SU-DHL-6 (cell line): ENCODE data around the gene CPN1.

ENCODE experiments used
- H2AFZ ChIP-seq: fragments of 200-600 bp; sonication (generic); 2 replicates; pipeline ENCODE4 v1.6.1; 2014; ENCODE audit warnings: low read depth, mild to moderate bottlenecking, moderate library complexity, mixed read lengths, antibody characterized with exemption, low read length; ENCODE audit not compliant: severe bottlenecking
- H3F3A ChIP-seq: fragments of 200-600 bp; shearing (Covaris generic); 2 replicates; pipeline ENCODE4 v1.6.0; 2016; ENCODE audit warnings: antibody characterized with exemption, mild to moderate bottlenecking; ENCODE audit not compliant: insufficient read depth
- H3K27ac ChIP-seq: fragments of 200-600 bp; sonication (generic); 2 replicates; pipeline ENCODE4 v1.5.1; 2016; ENCODE audit warnings: low read depth, mild to moderate bottlenecking, low read length, moderate library complexity, mixed read lengths
- H3K27me3 ChIP-seq: fragments of 200-600 bp; sonication (generic), shearing (Covaris generic); 2 replicates; pipeline ENCODE4 v1.6.0; 2014; ENCODE audit warnings: mild to moderate bottlenecking, low read length
- H3K36me3 ChIP-seq: fragments of 200-600 bp; sonication (generic); 2 replicates; pipeline ENCODE4 v1.6.1; 2014; ENCODE audit warnings: mild to moderate bottlenecking, low read length, mixed read lengths
- H3K4me2 ChIP-seq: fragments of 300-600, 200-600 bp; shearing (Covaris generic), sonication (generic); 2 replicates; pipeline ENCODE4 v1.6.0; 2014; ENCODE audit warnings: low read length, low read depth, mild to moderate bottlenecking; ENCODE audit not compliant: poor library complexity, severe bottlenecking
- H3K4me3 ChIP-seq: fragments of 200-600 bp; sonication (generic); 2 replicates; pipeline ENCODE4 v1.5.1; 2014; ENCODE audit warnings: antibody characterized with exemption, low read length, mild to moderate bottlenecking, mixed read lengths; ENCODE audit not compliant: insufficient read depth, poor library complexity, severe bottlenecking
- H3K79me2 ChIP-seq: fragments of 200-600 bp; sonication (generic); 2 replicates; pipeline ENCODE4 v1.6.1; 2014; ENCODE audit warnings: mild to moderate bottlenecking, low read length, moderate library complexity; ENCODE audit not compliant: insufficient read depth
- H3K9ac ChIP-seq: fragments of 200-600 bp; sonication (generic); 2 replicates; pipeline ENCODE4 v1.7.0; 2014; ENCODE audit warnings: mild to moderate bottlenecking, low read length
- H3K9me2 ChIP-seq: fragments of 200-600 bp; sonication (generic); replicated peaks from 2 replicates; pipeline ENCODE4 v1.6.1; 2014; ENCODE audit warnings: low read length; ENCODE audit not compliant: insufficient read depth
- H3K9me3 ChIP-seq: fragments of 200-600 bp; sonication (generic); 2 replicates; pipeline ENCODE4 v1.6.1; 2014; ENCODE audit warnings: low read length, mixed read lengths; ENCODE audit not compliant: insufficient read depth
- H4K20me1 ChIP-seq: fragments of 200-600 bp; sonication (generic); 2 replicates; pipeline ENCODE4 v1.6.1; 2014; ENCODE audit warnings: low read depth, mild to moderate bottlenecking, antibody characterized with exemption, low read length, moderate library complexity, mixed read lengths
- EZH2phosphoT487 ChIP-seq: fragments of 200-600 bp; sonication (generic), shearing (Covaris generic); conservative IDR thresholded peaks from 2 replicates; pipeline ENCODE4 v1.6.1; 2018; ENCODE audit warnings: mild to moderate bottlenecking, antibody characterized with exemption, low read length, moderate library complexity, mixed read lengths
- TF ChIP-seq, protein P1 (sequence below): fragments of 200-600 bp; sonication (generic); IDR thresholded peaks from one replicate; pipeline ENCODE4 v1.5.1; 2017; ENCODE audit warnings: antibody characterized with exemption, mild to moderate bottlenecking, low read length, moderate library complexity; ENCODE audit not compliant: insufficient read depth, poor library complexity, severe bottlenecking

Gene CPN1

DNA sequence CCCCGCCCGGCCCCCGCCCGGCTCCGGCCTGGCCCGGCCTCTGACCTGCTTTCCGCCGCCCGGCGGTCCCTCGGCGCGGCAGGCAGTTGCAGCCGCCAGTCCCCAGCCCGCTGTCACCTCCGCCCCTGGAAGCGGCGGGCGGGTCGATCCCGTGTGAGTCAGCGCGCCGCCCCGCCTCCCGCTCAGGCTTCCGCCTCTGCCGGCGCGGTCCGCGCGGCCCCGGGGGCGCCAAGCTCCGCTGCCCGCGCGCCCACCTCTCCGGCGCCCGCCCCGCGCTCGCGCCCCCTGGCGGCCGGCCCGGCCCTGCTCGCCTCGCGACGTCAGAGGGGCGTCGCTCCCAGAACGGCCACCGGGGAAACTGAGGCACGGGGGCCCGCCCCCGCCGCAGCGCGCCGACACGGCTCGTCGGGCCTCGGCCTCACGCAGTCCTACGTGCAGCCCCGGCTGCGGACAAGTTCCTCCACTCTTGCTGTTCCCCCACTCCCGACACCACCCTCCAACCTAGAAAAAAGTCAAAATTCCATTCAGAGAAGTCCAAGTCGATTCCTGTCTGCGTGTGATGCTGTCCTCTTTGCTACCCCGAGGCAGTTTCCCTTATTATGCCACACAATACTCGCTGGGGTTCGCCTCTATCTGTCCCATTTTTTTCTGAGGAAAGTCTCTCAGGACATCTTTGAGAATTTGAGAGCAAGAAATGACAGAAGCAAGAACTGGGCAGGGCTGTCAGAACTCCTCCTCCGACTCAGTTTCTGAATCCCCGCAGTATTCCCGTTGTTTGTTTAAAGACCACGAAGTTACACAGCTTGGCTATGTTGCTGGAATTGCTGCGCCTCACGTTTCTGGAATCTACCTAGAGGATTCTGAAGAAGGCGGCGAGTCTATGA, 71.6 kb downstream of the CPN1 start, which contains the start of gene DNMBP:
Gene DNMBP (minus strand): TSS at position 155 of the 884 bp plus-strand sequence. CDS start 37,823 bp downstream, outside the sequence.
- Histone ChIP-seq H4K20me1 (no peaks in the 10 kb centered on the region), H3K27ac (no peak within 1 kb of the TSS), H3K27me3 (no peaks in the 10 kb centered on the region), H3K9ac (peak within 1 kb of the TSS; percentile 65), H3K9me3 (no peaks in the 10 kb centered on the region), H3K9me2 (no peaks in the 10 kb centered on the region), H3F3A (peaks cover 13% of the 10 kb centered on the region), H2AFZ (peak within 1 kb of the TSS; percentile 87), H3K4me3 (peak within 1 kb of the TSS; percentile 68), H3K36me3 (no peaks in the 10 kb centered on the region), H3K4me2 (peak within 1 kb of the TSS; percentile 78), H3K79me2 (no peaks in the 10 kb centered on the region)
- TF ChIP-seq, protein P1, sequence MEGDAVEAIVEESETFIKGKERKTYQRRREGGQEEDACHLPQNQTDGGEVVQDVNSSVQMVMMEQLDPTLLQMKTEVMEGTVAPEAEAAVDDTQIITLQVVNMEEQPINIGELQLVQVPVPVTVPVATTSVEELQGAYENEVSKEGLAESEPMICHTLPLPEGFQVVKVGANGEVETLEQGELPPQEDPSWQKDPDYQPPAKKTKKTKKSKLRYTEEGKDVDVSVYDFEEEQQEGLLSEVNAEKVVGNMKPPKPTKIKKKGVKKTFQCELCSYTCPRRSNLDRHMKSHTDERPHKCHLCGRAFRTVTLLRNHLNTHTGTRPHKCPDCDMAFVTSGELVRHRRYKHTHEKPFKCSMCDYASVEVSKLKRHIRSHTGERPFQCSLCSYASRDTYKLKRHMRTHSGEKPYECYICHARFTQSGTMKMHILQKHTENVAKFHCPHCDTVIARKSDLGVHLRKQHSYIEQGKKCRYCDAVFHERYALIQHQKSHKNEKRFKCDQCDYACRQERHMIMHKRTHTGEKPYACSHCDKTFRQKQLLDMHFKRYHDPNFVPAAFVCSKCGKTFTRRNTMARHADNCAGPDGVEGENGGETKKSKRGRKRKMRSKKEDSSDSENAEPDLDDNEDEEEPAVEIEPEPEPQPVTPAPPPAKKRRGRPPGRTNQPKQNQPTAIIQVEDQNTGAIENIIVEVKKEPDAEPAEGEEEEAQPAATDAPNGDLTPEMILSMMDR: peak; percentile 41
- no peak for TF ChIP-seq EZH2phosphoT487

DNA sequence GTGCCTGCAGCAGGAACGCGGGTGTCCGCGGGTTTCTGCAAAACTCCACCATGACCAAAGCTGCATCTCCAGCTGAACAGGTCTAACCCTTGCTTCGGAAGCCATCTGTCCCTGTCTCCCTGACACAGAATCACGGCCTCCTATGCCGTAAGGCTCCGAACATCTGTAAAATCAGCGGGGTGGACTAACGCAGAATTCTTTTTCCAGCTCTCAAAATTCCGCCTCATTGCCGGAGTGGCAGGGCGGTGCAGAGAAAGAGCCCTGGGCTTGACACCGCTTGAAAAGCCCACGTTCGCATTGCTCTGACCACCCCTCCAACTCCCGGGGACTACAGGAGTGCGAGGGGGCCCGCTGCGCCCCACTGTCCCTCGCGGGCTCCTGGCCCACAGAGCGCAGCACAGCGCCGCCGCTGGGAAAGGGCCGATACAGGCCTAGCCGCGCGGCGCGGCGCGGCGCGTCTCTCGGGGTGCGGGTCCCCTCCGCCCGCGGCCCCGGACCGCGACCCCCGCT, 72.3 kb downstream of the CPN1 start:
- Histone ChIP-seq H3F3A (peaks cover 9% of the 10 kb centered on the region), H3K27ac (no peak overlapping the region), H3K36me3 (no peaks in the 10 kb centered on the region), H3K9me2 (no peaks in the 10 kb centered on the region), H3K4me3 (peak overlapping the region; percentile 68), H3K27me3 (no peaks in the 10 kb centered on the region), H3K9ac (peak overlapping the region; percentile 65), H4K20me1 (no peaks in the 10 kb centered on the region), H3K79me2 (no peaks in the 10 kb centered on the region), H2AFZ (peak overlapping the region; percentile 87), H3K4me2 (peak overlapping the region; percentile 78), H3K9me3 (no peaks in the 10 kb centered on the region)
- TF ChIP-seq, protein P1: no peak
- no peak for TF ChIP-seq EZH2phosphoT487

DNA sequence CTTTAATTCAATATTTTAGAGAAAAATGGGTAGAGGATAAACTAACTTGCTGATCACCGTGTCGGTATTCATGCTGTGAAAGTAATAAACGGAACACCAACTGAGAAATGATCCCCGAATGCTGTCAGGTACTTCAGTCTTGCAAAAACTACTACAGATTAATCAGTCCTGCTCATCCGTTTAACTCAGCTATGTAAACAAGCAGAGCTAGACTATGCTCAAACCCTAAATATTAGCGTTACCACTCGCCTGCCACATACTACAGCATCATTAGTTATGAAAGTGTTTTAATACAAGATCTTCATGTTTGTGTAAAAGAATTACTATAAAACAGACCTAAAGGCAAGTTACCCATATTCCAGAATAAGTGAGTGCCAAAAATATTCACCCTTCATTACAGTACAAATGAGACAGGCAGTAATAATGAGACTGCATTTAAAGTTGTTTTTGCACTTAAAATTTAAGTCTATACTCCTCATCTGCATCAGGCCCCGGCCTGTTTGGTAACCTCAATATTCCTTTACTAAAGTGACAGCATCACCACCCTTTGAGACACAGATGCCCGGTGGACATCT, 72.9 kb downstream of the CPN1 start:
- Histone ChIP-seq H3K27ac (no peak overlapping the region), H4K20me1 (no peaks in the 10 kb centered on the region), H3F3A (peaks cover 4% of the 10 kb centered on the region), H3K9me2 (no peaks in the 10 kb centered on the region), H3K4me3 (peak overlapping the region; percentile 68), H2AFZ (peak overlapping the region; percentile 87), H3K79me2 (no peaks in the 10 kb centered on the region), H3K9ac (peak overlapping the region; percentile 65), H3K9me3 (no peaks in the 10 kb centered on the region), H3K27me3 (no peaks in the 10 kb centered on the region), H3K36me3 (no peaks in the 10 kb centered on the region), H3K4me2 (peak overlapping the region; percentile 78)
- TF ChIP-seq, protein P1: no peak
- TF ChIP-seq EZH2phosphoT487: no peak
